B cell (primary cell): ENCODE measurements around the gene OR3A2. TPM values are rescaled to one million over a fixed set of nuclear protein-coding genes. Genes with fewer than 3 reads are reported as not detected.

Experiments used
- ATAC-seq: fragments of 200-7000 bp; cut with Tn5 transposase; one replicate; pipeline ENCODE4 v1.10.0; 2021; ENCODE audit warnings: low read depth, mild to moderate bottlenecking, moderate number of reproducible peaks, moderate library complexity
- CTCF ChIA-PET: fragments of 350-600 bp; sonication (Branson Sonifier 250); formaldehyde crosslinking; loops from one replicate; lab custom pipeline; 2021; ENCODE audit warnings: antibody characterized with exemption, inconsistent platforms; lab: Charles Lee
- POLR2A ChIA-PET: fragments of 350-600 bp; sonication (Branson Sonifier 250); formaldehyde crosslinking; loops from one replicate; lab custom pipeline; 2021; ENCODE audit warnings: antibody characterized with exemption; lab: Charles Lee
- DNase-seq: peaks from one replicate; pipeline ENCODE4 v3.0.0; 2013
- H2AFZ ChIP-seq: 2 replicates; pipeline ENCODE4 v1.6.1; 2012; ENCODE audit warnings: mild to moderate bottlenecking, low read depth, low read length; ENCODE audit not compliant: insufficient read depth, poor library complexity, severe bottlenecking
- H3K27ac ChIP-seq, 2 donors: 1 replicate in 1 of 2; 2 replicates in 1 of 2; pipeline ENCODE4 v1.5.1; 2012 to 2013; ENCODE audit warnings: low read length in 2 of 2, mild to moderate bottlenecking in 2 of 2, moderate library complexity in 1 of 2
- H3K27me3 ChIP-seq, 4 experiments: fragments of 200-600 bp in 1 of 4; sonication (generic) in 1 of 4; replicated peaks in 1 of 4; 1 replicate in 2 of 4; 2 replicates in 2 of 4; pipeline versions ENCODE4 v1.6.1 to v1.7.0; 2013 to 2016; ENCODE audit warnings: low read length in 3 of 4, mild to moderate bottlenecking in 2 of 4, mixed read lengths in 1 of 4, moderate library complexity in 1 of 4; ENCODE audit not compliant: insufficient read depth in 4 of 4, control insufficient read depth in 3 of 4; ENCODE audit errors: control extremely low read depth in 1 of 4
- H3K36me3 ChIP-seq, 2 experiments: replicated peaks in 1 of 2; 1 replicate in 1 of 2; 2 replicates in 1 of 2; pipeline versions ENCODE4 v1.6.1 to v1.7.1; 2013; ENCODE audit warnings: low read length in 1 of 2; ENCODE audit not compliant: insufficient read depth in 2 of 2, control insufficient read depth in 1 of 2; ENCODE audit errors: control extremely low read depth in 1 of 2, extremely low read depth in 1 of 2
- H3K4me1 ChIP-seq, 2 donors: fragments of 200-600 bp in 1 of 2; sonication (generic) in 1 of 2; 1 replicate in 1 of 2; 2 replicates in 1 of 2; pipeline versions ENCODE4 v1.5.1 to v1.6.1; 2013 to 2017; ENCODE audit warnings: low read length in 2 of 2; ENCODE audit not compliant: control insufficient read depth in 2 of 2, insufficient read depth in 2 of 2
- H3K4me2 ChIP-seq: replicated peaks from 2 replicates; pipeline ENCODE3; 2012; ENCODE audit warnings: mild to moderate bottlenecking, low read depth, low read length; ENCODE audit not compliant: poor library complexity, severe bottlenecking
- H3K4me3 ChIP-seq, 5 experiments: fragments of 200-600 bp in 1 of 5; sonication (generic) in 1 of 5; 1 replicate in 3 of 5; 2 replicates in 2 of 5; pipeline versions ENCODE4 v1.5.1 to v1.7.0; 2011 to 2016; ENCODE audit warnings: low read length in 4 of 5, mild to moderate bottlenecking in 4 of 5, low read depth in 2 of 5, control low read depth in 1 of 5, moderate library complexity in 1 of 5; ENCODE audit not compliant: insufficient read depth in 1 of 5; ENCODE audit errors: control extremely low read depth in 1 of 5, extremely low read depth in 1 of 5
- H3K79me2 ChIP-seq: fragments of 200-600 bp; sonication (generic); one replicate; pipeline ENCODE4 v1.6.0; 2016; ENCODE audit warnings: low read length; ENCODE audit not compliant: control insufficient read depth, insufficient read depth
- H3K9ac ChIP-seq: fragments of 200-600 bp; sonication (generic); 2 replicates; pipeline ENCODE4 v1.6.1; 2017; ENCODE audit warnings: mild to moderate bottlenecking, low read length, moderate library complexity
- H3K9me3 ChIP-seq, 3 donors: one replicate each; pipeline versions ENCODE4 v1.6.1 to v1.7.1; 2013; ENCODE audit warnings: low read length in 2 of 3; ENCODE audit not compliant: control insufficient read depth in 2 of 3, insufficient read depth in 1 of 3; ENCODE audit errors: control extremely low read depth in 1 of 3
- H4K20me1 ChIP-seq: 2 replicates; pipeline ENCODE4 v1.6.0; 2012; ENCODE audit warnings: mild to moderate bottlenecking, low read length; ENCODE audit not compliant: insufficient read depth, control insufficient read depth, poor library complexity, severe bottlenecking
- H3K27ac Mint-ChIP-seq: one replicate; pipeline ENCODE4 v1.8.0; 2021; ENCODE audit warnings: mixed read lengths
- H3K27me3 Mint-ChIP-seq: one replicate; pipeline ENCODE4 v1.8.0; 2021; ENCODE audit warnings: mixed read lengths
- H3K4me1 Mint-ChIP-seq: one replicate; pipeline ENCODE4 v1.8.0; 2021; ENCODE audit warnings: mixed read lengths
- H3K4me3 Mint-ChIP-seq: one replicate; pipeline ENCODE4 v1.8.0; 2021; ENCODE audit warnings: mixed read lengths
- H3K9me3 Mint-ChIP-seq: one replicate; pipeline ENCODE4 v1.8.0; 2022; ENCODE audit warnings: mixed read lengths; ENCODE audit not compliant: insufficient read depth
- EZH2 ChIP-seq: IDR thresholded peaks from 2 replicates; pipeline ENCODE4 v1.6.1; 2012; ENCODE audit warnings: borderline replicate concordance, low read depth, mild to moderate bottlenecking, moderate library complexity, low read length; ENCODE audit not compliant: insufficient read depth, poor library complexity, severe bottlenecking
- WGBS: methylation state at CpG from one replicate; pipeline ENCODE4 v1.1.5; 2013; ENCODE audit warnings: missing lambda C conversion rate; ENCODE audit not compliant: insufficient coverage; 5-methylcytosine and 5-hydroxymethylcytosine counted together
- intact Hi-C: fragments of 100-400 bp; cut with micrococcal nuclease; formaldehyde crosslinking; loops from one replicate; pipeline ENCODE4 v1.10.0; 2022
- polyA plus RNA-seq: library from polyadenylated mRNA; depleted of rRNA; stranded (reverse); fragments of >200 nt; gene quantifications from 2 replicates; pipeline ENCODE4 v1.2.3, GENCODE V29; 2012
- total RNA-seq, 2 donors: library from RNA; stranded (reverse); fragments of 120-200 nt in 1 of 2; gene quantifications; 1 replicate in 1 of 2; 2 replicates in 1 of 2; pipeline versions ENCODE4 v1.2.3 to v1.2.4, GENCODE V29; 2013 to 2022
- TF ChIP-seq, protein P1 (sequence below): fragments of 200-600 bp; IDR thresholded peaks from one replicate; pipeline ENCODE4 v1.8.0; 2022; ENCODE audit warnings: antibody characterized with exemption, mild to moderate bottlenecking

Gene OR3A2
- total and polyA plus RNA-seq, 2 donors (not counting 1 experiment from before 2014, with no cell fraction given), result 0.37 to 1.9 TPM

DNA sequence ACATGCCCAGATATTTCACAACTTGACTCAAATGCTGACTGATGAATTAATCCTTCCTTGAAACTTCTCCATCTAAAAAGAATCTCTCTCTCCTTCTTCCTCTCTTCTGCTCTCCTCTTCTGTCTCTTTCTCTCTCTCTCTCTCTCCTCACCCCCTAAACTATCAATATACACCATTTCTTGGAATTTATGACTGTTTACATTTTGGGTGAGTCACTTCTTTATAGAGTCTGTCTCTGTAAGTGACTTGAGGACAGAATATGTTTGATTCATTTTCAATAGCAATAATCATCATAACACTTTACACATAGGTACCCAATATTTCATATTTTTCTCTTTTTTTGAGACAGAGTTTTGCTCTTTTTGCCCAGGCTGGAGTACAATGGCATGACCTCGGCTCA is 103.2 kb downstream of the OR3A2 start:
- WGBS, result no CpG with 5 or more reads among the region's 1 CpG
- ATAC-seq (no peak), DNase-seq (no peak)
- no peaks in the 10 kb centered on the region for H3K27me3 ChIP-seq
- Mint-ChIP-seq H3K27me3 (peaks cover 13% of the 10 kb centered on the region), H3K27ac (no peak overlapping the region), H3K9me3 (no peaks in the 10 kb centered on the region), H3K4me3 (no peak overlapping the region), H3K4me1 (no peaks in the 10 kb centered on the region)
- H3K27ac ChIP-seq, result no peak overlapping the region
- intact Hi-C loops, result no loop called here
- no peaks in the 10 kb centered on the region for H3K36me3 ChIP-seq
- H3K4me1 ChIP-seq, result no peaks in the 10 kb centered on the region
- no peak for TF ChIP-seq EZH2
- TF ChIP-seq, protein P1, sequence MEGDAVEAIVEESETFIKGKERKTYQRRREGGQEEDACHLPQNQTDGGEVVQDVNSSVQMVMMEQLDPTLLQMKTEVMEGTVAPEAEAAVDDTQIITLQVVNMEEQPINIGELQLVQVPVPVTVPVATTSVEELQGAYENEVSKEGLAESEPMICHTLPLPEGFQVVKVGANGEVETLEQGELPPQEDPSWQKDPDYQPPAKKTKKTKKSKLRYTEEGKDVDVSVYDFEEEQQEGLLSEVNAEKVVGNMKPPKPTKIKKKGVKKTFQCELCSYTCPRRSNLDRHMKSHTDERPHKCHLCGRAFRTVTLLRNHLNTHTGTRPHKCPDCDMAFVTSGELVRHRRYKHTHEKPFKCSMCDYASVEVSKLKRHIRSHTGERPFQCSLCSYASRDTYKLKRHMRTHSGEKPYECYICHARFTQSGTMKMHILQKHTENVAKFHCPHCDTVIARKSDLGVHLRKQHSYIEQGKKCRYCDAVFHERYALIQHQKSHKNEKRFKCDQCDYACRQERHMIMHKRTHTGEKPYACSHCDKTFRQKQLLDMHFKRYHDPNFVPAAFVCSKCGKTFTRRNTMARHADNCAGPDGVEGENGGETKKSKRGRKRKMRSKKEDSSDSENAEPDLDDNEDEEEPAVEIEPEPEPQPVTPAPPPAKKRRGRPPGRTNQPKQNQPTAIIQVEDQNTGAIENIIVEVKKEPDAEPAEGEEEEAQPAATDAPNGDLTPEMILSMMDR, result no peak
- no peak overlapping the region for H3K9ac ChIP-seq
- H3K4me3 ChIP-seq, result no peak overlapping the region
- no peaks in the 10 kb centered on the region for H4K20me1 ChIP-seq
- H2AFZ ChIP-seq, result no peak overlapping the region
- ChIA-PET POLR2A (no interaction called here), CTCF (no interaction called here)
- H3K4me2 ChIP-seq, result no peak overlapping the region
- H3K79me2 ChIP-seq, result no peaks in the 10 kb centered on the region
- peaks cover 0 to 2% (median 0%) of the 10 kb centered on the region in 3 donors for H3K9me3 ChIP-seq

DNA sequence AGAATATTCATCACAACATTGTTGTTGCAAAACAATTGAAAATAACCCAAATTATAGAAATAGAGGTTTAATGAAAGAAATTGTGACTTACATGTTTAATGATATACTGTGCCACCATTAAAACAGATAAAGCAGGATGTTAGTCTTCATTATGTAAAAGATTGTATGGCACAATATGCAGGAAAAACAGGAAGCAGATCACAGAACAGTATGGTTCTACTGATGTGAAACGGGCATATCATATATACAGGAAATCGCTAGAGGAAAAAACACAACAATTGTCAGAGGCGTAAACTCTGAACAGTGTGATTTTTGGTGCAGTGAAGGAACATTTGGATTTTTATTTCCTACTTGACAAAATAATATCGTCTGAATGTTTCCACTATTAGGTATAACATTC is 110.0 kb downstream of the OR3A2 start:
- Mint-ChIP-seq H3K9me3 (peaks cover 5% of the 10 kb centered on the region), H3K4me3 (no peak overlapping the region), H3K4me1 (peaks cover 3% of the 10 kb centered on the region), H3K27ac (no peak overlapping the region), H3K27me3 (peaks cover 4% of the 10 kb centered on the region)
- DNase-seq, result no peak
- intact Hi-C loops, result no loop called here
- H3K27ac ChIP-seq, result no peak overlapping the region
- H3K4me1 ChIP-seq, result no peaks in the 10 kb centered on the region
- TF ChIP-seq, protein P1, result no peak
- TF ChIP-seq EZH2, result no peak
- H3K4me3 ChIP-seq, result no peak overlapping the region
- no peak overlapping the region for H3K9ac ChIP-seq
- H4K20me1 ChIP-seq, result no peaks in the 10 kb centered on the region
- no peak overlapping the region for H3K4me2 ChIP-seq
- no peaks in the 10 kb centered on the region for H3K36me3 ChIP-seq
- peaks cover 0 to 7% (median under 1%) of the 10 kb centered on the region in 3 donors for H3K9me3 ChIP-seq
- ChIA-PET POLR2A (no interaction called here), CTCF (no interaction called here)
- no peaks in the 10 kb centered on the region for H3K79me2 ChIP-seq
- no peak overlapping the region for H2AFZ ChIP-seq
- no peak for ATAC-seq
- no CpG with 5 or more reads among the region's 4 CpGs for WGBS
- H3K27me3 ChIP-seq, result no peaks in the 10 kb centered on the region
